ENCODE measurements around the gene EXOSC7. TPM values are rescaled to one million over a fixed set of nuclear protein-coding genes. Genes with fewer than 3 reads are reported as not detected.

EXOSC7 gene
- polyA plus RNA-seq, 1 of the 3 experiments (the other 2 are of a cell fraction): 83.5 TPM

- H3K9me2 ChIP-seq: no peaks in the 10 kb centered on the region
- no peak overlapping the region for H3K4me3 ChIP-seq (ENCODE audit: low read depth in 2 of 2, low read length in 1 of 2)
- no peaks in the 10 kb centered on the region for H3K27me3 ChIP-seq (ENCODE audit: insufficient read depth)
- H3K36me3 ChIP-seq (replicated peaks in 1 of 2; ENCODE audit: control insufficient read depth in 1 of 2, insufficient read depth in 2 of 2, low read length in 1 of 2): no peaks in the 10 kb centered on the region
- H3K9me3 ChIP-seq: no peaks in the 10 kb centered on the region
- H3K27ac ChIP-seq (ENCODE audit: low read depth in 2 of 2, low read length in 1 of 2): no peak overlapping the region
- H3K79me2 ChIP-seq (ENCODE audit: insufficient read depth): no peaks in the 10 kb centered on the region
- TF ChIP-seq TAF1 (IDR thresholded peaks at IDR 0.05; ENCODE audit: borderline replicate concordance, low read depth, low read length) (no peak), TEAD4 (IDR thresholded peaks at IDR 0.05; ENCODE audit: borderline replicate concordance, insufficient read depth) (no peak), YY1 (IDR thresholded peaks at IDR 0.05; ENCODE audit: low read depth) (no peak), TCF12 (IDR thresholded peaks at IDR 0.05) (no peak), NFIC (IDR thresholded peaks at IDR 0.05; ENCODE audit: borderline replicate concordance) (no peak), RCOR1 (IDR thresholded peaks at IDR 0.05; ENCODE audit: low read length) (no peak), POLR2AphosphoS5 (IDR thresholded peaks at IDR 0.05; ENCODE audit: low read depth, low read length) (no peak), SIN3A (IDR thresholded peaks at IDR 0.05; ENCODE audit: borderline replicate concordance, low read depth, low read length) (no peak), EZH2phosphoT487 (IDR thresholded peaks at IDR 0.05; ENCODE audit: borderline replicate concordance, low read depth) (no peak), FOXM1 (IDR thresholded peaks at IDR 0.05; ENCODE audit: low read depth) (no peak), IRF3 (IDR thresholded peaks at IDR 0.05; ENCODE audit: low read depth, low read length) (no peak)
- TF ChIP-seq, protein P1, sequence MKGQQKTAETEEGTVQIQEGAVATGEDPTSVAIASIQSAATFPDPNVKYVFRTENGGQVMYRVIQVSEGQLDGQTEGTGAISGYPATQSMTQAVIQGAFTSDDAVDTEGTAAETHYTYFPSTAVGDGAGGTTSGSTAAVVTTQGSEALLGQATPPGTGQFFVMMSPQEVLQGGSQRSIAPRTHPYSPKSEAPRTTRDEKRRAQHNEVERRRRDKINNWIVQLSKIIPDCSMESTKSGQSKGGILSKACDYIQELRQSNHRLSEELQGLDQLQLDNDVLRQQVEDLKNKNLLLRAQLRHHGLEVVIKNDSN (IDR thresholded peaks at IDR 0.05; ENCODE audit: borderline replicate concordance, low read depth): no peak
- TF ChIP-seq, protein P2, sequence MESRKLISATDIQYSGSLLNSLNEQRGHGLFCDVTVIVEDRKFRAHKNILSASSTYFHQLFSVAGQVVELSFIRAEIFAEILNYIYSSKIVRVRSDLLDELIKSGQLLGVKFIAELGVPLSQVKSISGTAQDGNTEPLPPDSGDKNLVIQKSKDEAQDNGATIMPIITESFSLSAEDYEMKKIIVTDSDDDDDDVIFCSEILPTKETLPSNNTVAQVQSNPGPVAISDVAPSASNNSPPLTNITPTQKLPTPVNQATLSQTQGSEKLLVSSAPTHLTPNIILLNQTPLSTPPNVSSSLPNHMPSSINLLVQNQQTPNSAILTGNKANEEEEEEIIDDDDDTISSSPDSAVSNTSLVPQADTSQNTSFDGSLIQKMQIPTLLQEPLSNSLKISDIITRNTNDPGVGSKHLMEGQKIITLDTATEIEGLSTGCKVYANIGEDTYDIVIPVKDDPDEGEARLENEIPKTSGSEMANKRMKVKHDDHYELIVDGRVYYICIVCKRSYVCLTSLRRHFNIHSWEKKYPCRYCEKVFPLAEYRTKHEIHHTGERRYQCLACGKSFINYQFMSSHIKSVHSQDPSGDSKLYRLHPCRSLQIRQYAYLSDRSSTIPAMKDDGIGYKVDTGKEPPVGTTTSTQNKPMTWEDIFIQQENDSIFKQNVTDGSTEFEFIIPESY (IDR thresholded peaks at IDR 0.05; ENCODE audit: borderline replicate concordance, low read depth): no peak
- no peak overlapping the region for H3K9ac ChIP-seq
- CTCF ChIA-PET: interaction anchor here (0.7 to 4.3 kb wide), 5 partner anchors 10 to 480 kb away, joined by 3 to 27 read pairs (median 3); no protein-coding TSS in a partner anchor
- no peak overlapping the region for H2AFZ ChIP-seq (ENCODE audit: low read depth)
- no peak for DNase-seq
- no peaks in the 10 kb centered on the region for H4K20me1 ChIP-seq (ENCODE audit: insufficient read depth)
- no peaks in the 10 kb centered on the region; a peak in 2 of 4 replicates for H3K4me1 ChIP-seq (ENCODE audit: control insufficient read depth in 1 of 2, insufficient read depth in 2 of 2, low read depth in 1 of 2, low read length in 1 of 2)
- H3F3A ChIP-seq (replicated peaks; ENCODE audit: insufficient read depth): no peaks in the 10 kb centered on the region
- no peak overlapping the region for H3K4me2 ChIP-seq
- POLR2A ChIA-PET: no interaction called here
- 43% methylated on average over 2 of the region's 3 CpGs for WGBS (ENCODE audit: low lambda C conversion rate)
Measured at GRCh38 chr3:45031531-45031930, 55.5 kb downstream of the EXOSC7 start.

GRCh38 chr3:45032113-45032512 lies 56.1 kb downstream of the EXOSC7 start:
- no peak overlapping the region for H3K4me2 ChIP-seq
- no peaks in the 10 kb centered on the region for H4K20me1 ChIP-seq (ENCODE audit: insufficient read depth)
- no peaks in the 10 kb centered on the region for H3K36me3 ChIP-seq (replicated peaks in 1 of 2; ENCODE audit: control insufficient read depth in 1 of 2, insufficient read depth in 2 of 2, low read length in 1 of 2)
- H3K9me3 ChIP-seq: no peaks in the 10 kb centered on the region
- H3K79me2 ChIP-seq (ENCODE audit: insufficient read depth): no peaks in the 10 kb centered on the region
- no peaks in the 10 kb centered on the region for H3K9me2 ChIP-seq
- WGBS (ENCODE audit: low lambda C conversion rate): 93% methylated on average over 2 of the region's 2 CpGs
- no peak overlapping the region for H3K27ac ChIP-seq (ENCODE audit: low read depth in 2 of 2, low read length in 1 of 2)
- H2AFZ ChIP-seq (ENCODE audit: low read depth): no peak overlapping the region
- no peak for DNase-seq
- H3K4me1 ChIP-seq (ENCODE audit: control insufficient read depth in 1 of 2, insufficient read depth in 2 of 2, low read depth in 1 of 2, low read length in 1 of 2): no peaks in the 10 kb centered on the region; a peak in 2 of 4 replicates
- no peak overlapping the region for H3K9ac ChIP-seq
- ChIA-PET CTCF (interaction anchor here (0.6 to 4.3 kb wide), 2 partner anchors 9 to 380 kb away, joined by 3 to 27 read pairs; no protein-coding TSS in a partner anchor), POLR2A (no interaction called here)
- no peaks in the 10 kb centered on the region for H3K27me3 ChIP-seq (ENCODE audit: insufficient read depth)
- H3F3A ChIP-seq (replicated peaks; ENCODE audit: insufficient read depth): no peaks in the 10 kb centered on the region
- H3K4me3 ChIP-seq (ENCODE audit: low read depth in 2 of 2, low read length in 1 of 2): no peak overlapping the region
- TF ChIP-seq, protein P3, sequence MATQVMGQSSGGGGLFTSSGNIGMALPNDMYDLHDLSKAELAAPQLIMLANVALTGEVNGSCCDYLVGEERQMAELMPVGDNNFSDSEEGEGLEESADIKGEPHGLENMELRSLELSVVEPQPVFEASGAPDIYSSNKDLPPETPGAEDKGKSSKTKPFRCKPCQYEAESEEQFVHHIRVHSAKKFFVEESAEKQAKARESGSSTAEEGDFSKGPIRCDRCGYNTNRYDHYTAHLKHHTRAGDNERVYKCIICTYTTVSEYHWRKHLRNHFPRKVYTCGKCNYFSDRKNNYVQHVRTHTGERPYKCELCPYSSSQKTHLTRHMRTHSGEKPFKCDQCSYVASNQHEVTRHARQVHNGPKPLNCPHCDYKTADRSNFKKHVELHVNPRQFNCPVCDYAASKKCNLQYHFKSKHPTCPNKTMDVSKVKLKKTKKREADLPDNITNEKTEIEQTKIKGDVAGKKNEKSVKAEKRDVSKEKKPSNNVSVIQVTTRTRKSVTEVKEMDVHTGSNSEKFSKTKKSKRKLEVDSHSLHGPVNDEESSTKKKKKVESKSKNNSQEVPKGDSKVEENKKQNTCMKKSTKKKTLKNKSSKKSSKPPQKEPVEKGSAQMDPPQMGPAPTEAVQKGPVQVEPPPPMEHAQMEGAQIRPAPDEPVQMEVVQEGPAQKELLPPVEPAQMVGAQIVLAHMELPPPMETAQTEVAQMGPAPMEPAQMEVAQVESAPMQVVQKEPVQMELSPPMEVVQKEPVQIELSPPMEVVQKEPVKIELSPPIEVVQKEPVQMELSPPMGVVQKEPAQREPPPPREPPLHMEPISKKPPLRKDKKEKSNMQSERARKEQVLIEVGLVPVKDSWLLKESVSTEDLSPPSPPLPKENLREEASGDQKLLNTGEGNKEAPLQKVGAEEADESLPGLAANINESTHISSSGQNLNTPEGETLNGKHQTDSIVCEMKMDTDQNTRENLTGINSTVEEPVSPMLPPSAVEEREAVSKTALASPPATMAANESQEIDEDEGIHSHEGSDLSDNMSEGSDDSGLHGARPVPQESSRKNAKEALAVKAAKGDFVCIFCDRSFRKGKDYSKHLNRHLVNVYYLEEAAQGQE (IDR thresholded peaks at IDR 0.05; ENCODE audit: low read depth, low read length): no peak
- TF ChIP-seq SMC3 (IDR thresholded peaks at IDR 0.05; ENCODE audit: low read depth, low read length) (no peak), RFX5 (IDR thresholded peaks at IDR 0.05; ENCODE audit: low read length) (no peak), EZH2phosphoT487 (IDR thresholded peaks at IDR 0.05; ENCODE audit: borderline replicate concordance, low read depth) (no peak), TAF1 (IDR thresholded peaks at IDR 0.05; ENCODE audit: borderline replicate concordance, low read depth, low read length) (no peak), NFIC (IDR thresholded peaks at IDR 0.05; ENCODE audit: borderline replicate concordance) (no peak), TCF12 (IDR thresholded peaks at IDR 0.05) (no peak), POLR2AphosphoS5 (IDR thresholded peaks at IDR 0.05; ENCODE audit: low read depth, low read length) (no peak), SIN3A (IDR thresholded peaks at IDR 0.05; ENCODE audit: borderline replicate concordance, low read depth, low read length) (no peak), CHD2 (IDR thresholded peaks at IDR 0.05; ENCODE audit: low read length, partially characterized antibody) (no peak)
- TF ChIP-seq, protein P1 (IDR thresholded peaks at IDR 0.05; ENCODE audit: borderline replicate concordance, low read depth): no peak
